ENCODE results near the gene PPIG.

PPIG gene

GRCh38 chr2:169690958-169691357, 106.8 kb downstream of the PPIG start:
- TF ChIP-seq CTCF (IDR thresholded peaks at IDR 0.05; ENCODE audit: low read depth, low read length, missing control alignments) = no peak
- no peaks in the 10 kb centered on the region for H3K36me3 ChIP-seq (replicated peaks)
- DNase-seq = no peak
- H3K27ac ChIP-seq = no peak overlapping the region
- no peak overlapping the region for H3K4me3 ChIP-seq (ENCODE audit: low read depth, low read length)
- H3K27me3 ChIP-seq (replicated peaks) = no peaks in the 10 kb centered on the region
- in situ Hi-C loops (cut with HindIII; ENCODE audit: low pct_ligation_motif_present, low sequenced_read_pairs) = no loop called here
